GM12873 (cell line): ENCODE data around the gene TMEM168.

Experiments used
- TF ChIP-seq, protein P1 (sequence below): IDR thresholded peaks from 2 replicates; pipeline ENCODE4 v1.5.1; 2012; ENCODE audit warnings: low read depth, mild to moderate bottlenecking, moderate library complexity, low read length, control low read depth; ENCODE audit not compliant: insufficient read depth; ENCODE audit errors: missing control alignments

Gene TMEM168

DNA sequence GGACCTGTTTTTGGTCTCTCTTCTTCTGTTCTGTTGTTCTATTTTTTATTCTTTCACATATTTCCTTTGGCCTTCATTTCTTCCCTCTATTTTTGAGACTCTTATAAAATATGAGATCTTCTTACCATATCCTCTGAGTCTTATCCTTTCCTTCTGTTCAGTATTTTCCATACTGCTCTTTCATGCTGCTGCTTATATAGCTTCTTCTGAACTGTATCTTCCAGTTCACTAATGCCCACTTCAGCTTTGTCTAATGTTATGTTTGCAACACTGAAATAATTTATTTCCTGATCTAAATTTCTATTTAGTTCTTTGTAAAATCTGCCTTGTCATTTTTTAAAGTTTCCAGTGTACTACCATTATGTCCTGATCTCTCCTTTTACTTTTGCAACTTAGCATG, 12.8 kb downstream of the TMEM168 start:
- TF ChIP-seq, protein P1, sequence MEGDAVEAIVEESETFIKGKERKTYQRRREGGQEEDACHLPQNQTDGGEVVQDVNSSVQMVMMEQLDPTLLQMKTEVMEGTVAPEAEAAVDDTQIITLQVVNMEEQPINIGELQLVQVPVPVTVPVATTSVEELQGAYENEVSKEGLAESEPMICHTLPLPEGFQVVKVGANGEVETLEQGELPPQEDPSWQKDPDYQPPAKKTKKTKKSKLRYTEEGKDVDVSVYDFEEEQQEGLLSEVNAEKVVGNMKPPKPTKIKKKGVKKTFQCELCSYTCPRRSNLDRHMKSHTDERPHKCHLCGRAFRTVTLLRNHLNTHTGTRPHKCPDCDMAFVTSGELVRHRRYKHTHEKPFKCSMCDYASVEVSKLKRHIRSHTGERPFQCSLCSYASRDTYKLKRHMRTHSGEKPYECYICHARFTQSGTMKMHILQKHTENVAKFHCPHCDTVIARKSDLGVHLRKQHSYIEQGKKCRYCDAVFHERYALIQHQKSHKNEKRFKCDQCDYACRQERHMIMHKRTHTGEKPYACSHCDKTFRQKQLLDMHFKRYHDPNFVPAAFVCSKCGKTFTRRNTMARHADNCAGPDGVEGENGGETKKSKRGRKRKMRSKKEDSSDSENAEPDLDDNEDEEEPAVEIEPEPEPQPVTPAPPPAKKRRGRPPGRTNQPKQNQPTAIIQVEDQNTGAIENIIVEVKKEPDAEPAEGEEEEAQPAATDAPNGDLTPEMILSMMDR, result no peak

DNA sequence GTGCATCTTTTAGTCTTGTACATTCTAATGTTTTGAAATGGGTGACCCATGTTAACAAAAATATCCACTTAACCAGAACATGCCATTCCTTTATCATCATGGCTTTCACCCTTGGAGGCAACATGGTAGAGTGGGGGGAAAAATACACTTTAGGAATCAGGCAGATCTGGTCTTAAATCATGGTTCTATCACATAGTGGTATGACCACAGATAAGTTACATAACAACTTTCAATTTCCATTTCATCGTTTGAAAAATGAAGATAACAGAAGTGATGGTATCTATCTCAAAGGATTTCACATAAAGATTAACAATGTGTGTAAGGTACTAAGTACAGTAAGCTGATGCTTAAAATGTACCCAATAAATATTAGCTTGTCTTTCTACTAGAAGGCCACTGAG, 19.0 kb downstream of the TMEM168 start:
- TF ChIP-seq, protein P1, result no peak

DNA sequence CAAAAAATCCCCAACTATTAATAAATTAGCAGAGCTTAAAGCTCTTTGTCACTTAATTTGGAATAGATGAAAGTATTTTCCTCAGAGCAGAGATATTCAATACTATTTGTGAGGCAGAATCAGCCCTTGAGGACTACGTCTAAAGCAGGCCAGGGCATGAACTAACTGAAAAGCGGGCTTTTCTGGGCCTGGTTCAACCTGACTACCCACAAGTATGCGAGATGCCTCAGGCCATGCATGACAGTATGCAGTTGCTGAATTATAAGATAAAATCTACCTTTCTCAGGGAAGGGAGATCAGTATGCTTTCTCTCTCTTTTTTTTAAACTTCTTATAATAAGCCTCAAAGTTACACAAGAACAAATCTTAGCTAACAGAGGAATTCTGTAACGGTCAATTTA, 20.1 kb downstream of the TMEM168 start:
- TF ChIP-seq, protein P1, result no peak

DNA sequence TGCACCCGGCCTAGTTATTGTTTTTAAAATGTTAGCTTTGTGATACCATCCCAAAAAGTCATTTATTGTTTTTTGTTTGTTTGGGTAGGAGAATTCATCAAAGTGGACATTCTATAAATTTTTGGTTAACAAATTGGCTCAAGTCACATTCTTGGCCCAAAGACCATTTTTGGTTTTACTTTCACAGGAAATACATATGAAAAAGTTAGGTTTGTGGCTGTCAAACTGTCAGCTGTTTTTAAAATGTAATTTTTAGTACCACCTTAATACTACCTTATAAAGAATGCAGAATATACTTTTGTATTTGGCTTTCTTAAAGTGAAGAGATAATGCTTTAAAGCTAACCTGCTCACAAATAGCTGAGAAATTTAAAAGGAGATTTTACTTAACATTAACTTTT, 25.1 kb downstream of the TMEM168 start:
- TF ChIP-seq, protein P1, result no peak

DNA sequence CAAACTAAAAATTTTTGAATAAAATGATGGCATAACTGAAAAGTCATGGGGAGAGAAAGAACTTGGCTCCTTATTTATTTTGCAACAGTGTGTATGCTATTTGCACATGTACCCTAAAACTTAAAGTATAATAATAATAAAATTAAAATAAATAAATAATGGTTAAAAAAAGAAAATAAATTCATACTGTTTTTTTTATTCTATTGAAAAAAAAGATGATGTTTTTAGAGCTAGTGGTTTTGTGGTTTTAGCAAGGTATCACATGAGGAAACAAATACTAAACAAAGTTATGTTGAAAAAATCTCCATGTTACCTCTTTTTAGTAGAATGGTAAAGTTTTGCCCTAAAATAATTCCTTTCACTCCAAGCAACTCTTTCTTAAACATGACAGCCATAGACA, 26.2 kb downstream of the TMEM168 start:
- TF ChIP-seq, protein P1, result no peak

DNA sequence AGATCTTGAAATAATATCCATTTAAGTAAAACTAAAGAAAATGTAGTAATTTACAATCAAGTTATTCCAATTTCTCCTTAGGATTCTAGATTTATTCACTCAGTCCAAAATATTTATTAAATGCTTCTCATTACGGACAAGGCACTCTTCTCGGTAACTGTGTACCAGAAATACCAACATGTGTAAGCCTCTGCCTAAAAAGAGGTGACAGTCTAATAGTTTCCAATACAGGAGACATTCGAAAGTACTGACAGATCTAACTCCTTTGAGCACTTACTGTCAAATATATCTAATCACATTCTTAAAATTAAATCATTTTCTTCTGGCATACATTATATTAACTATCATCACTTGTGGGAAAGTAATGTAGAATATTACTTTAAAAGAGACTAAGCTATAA, 26.9 kb downstream of the TMEM168 start:
- TF ChIP-seq, protein P1, result no peak

DNA sequence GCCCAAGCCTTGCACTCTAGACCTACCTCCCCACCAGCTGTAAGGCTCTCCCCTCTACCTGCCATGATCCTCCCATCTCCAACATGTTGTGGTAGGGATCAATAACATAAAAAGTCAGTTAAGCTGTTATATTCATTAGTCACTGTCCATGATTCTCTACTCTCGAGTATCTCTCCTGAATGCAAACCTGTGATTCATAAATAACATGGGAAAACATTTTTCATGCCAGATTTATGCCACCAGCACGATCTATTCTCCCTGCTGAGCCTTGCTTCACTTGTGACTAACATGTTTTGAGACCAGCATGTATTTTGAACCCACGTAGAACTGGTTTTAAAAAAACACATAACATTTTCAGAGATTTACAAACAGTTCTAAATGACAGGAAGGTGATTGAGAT, 30.3 kb downstream of the TMEM168 start:
- TF ChIP-seq, protein P1, result no peak

DNA sequence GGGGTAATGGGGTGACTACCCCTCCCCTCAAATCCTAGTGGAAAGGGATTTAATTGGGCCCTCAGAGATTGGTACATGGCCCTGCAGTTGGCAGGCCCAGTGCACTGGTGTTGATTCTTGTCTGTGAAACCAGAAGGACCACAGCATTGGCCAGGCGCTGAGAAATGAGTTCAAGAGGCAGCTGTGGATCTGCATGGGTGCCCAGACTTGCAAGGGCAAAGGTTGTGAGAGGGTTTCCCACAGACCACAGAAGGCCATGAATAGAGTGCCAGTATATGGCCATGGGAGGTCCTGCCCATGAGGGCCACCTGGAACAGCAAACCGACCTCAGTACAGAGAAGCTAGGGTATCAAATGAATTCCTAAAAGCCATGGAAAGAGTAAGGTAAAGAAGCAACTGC, 32.9 kb downstream of the TMEM168 start:
- TF ChIP-seq, protein P1, result no peak
